ENCODE results near the gene IGSF9B. TPM values are rescaled to one million over a fixed set of nuclear protein-coding genes. Genes with fewer than 3 reads are reported as not detected.
A peak's percentile ranks its signal among the peaks of the same experiment; 100 is the strongest.

IGSF9B gene
- total and polyA plus RNA-seq, 12 donors, result 0.12 to 23.4 (median 1.6) TPM

DNA sequence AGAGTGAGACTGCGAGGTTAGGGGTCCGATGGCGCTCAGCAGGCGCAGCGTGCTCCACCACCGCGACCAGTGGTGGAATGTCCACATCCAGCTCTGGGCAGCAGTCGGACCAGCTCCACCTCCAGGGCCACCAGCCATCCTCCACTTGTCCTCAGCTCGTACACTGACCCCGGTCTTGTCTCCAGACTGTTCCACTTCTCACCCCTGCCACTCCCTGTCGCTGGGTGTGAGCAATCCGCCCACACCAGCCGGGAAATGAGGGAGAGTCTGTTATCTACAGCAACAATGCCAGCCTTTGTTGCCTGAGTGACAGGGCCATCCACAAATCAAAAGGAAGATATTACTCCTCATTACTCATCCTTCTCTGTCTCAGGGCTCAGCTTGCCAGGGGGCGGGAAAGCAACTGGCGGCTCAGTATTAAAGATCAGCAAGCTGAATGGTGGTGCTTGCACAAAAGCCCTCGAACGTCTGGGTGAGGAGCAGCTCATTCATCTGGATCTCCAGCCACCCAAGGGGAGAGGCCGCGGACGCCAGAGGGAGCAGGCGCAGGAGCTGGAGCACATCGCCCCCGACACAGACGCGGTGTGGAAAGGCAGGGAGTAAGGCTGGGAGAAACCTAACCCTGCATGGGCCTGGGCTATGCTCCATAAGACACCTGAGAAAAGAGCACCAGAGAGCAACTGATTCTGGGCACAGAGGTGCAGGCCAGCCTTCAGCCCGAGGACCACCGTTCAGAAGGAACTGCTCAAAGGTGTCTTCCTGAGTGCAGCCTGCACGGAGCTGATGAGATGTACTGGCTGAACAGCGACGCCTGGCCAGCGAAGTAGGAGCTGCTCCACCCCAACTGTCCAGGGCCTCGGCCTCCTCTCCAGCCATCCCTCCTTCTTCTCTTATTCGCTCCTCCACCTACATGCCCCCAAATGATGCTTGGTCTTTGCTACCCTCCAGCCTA, 21.9 kb downstream of the IGSF9B start:
- Histone ChIP-seq H3K4me1 (replicated peaks in 1 of 2) (no peaks in the 10 kb centered on the region), H3K36me3 (replicated peaks in 1 of 2) (no peaks in the 10 kb centered on the region), H3K4me3 (no peak overlapping the region), H3K9me3 (replicated peaks in 1 of 3) (no peaks in the 10 kb centered on the region), H3K27me3 (peaks cover 6% of the 10 kb centered on the region), H3K27ac (no peak overlapping the region)
- 80 to 85% (median 82%) methylated on average over 19 to 33 of the region's 33 CpGs for WGBS, 4 donors
- intact Hi-C loops (cut with DNase I), result loop anchor here in 1 of 2 donors (10.0 kb wide), 1 partner anchor 210 kb away; no protein-coding TSS in a partner anchor
- peak in 1 of 7 donors; percentile 82 for DNase-seq
- TF ChIP-seq, protein P1, sequence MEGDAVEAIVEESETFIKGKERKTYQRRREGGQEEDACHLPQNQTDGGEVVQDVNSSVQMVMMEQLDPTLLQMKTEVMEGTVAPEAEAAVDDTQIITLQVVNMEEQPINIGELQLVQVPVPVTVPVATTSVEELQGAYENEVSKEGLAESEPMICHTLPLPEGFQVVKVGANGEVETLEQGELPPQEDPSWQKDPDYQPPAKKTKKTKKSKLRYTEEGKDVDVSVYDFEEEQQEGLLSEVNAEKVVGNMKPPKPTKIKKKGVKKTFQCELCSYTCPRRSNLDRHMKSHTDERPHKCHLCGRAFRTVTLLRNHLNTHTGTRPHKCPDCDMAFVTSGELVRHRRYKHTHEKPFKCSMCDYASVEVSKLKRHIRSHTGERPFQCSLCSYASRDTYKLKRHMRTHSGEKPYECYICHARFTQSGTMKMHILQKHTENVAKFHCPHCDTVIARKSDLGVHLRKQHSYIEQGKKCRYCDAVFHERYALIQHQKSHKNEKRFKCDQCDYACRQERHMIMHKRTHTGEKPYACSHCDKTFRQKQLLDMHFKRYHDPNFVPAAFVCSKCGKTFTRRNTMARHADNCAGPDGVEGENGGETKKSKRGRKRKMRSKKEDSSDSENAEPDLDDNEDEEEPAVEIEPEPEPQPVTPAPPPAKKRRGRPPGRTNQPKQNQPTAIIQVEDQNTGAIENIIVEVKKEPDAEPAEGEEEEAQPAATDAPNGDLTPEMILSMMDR (IDR thresholded peaks at IDR 0.05), result peak in 1 of 6 experiments; percentile 9
- no peak for TF ChIP-seq POLR2A (IDR thresholded peaks at IDR 0.05)

DNA sequence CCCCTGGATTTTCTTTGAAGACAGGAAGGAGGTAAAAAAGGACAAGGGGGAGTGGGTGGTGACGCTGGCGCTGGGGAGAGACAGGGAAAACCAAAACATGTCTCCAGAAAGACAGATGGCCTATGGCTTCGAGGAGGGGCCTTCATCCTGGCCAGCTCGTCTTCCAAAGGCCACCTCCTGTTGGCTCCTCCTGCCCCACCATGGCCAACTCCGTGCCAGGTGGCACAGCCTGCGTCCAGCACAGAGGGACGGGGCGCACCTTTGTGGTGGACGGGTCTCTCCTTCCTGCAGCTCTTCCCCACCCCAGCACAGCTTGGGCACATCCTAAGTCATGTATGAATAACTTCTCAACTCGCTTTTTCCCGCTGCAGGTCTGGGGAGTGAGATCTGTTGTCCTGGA, 22.7 kb downstream of the IGSF9B start:
- no peak for DNase-seq
- Histone ChIP-seq H3K27ac (no peak overlapping the region), H3K9me3 (replicated peaks in 1 of 3) (no peaks in the 10 kb centered on the region), H3K4me1 (replicated peaks in 1 of 2) (no peaks in the 10 kb centered on the region), H3K27me3 (peaks cover 11% of the 10 kb centered on the region), H3K4me3 (no peak overlapping the region), H3K36me3 (replicated peaks in 1 of 2) (no peaks in the 10 kb centered on the region)
- 74 to 80% (median 78%) methylated on average over 7 to 11 of the region's 11 CpGs for WGBS, 4 donors
- TF ChIP-seq, protein P1 (IDR thresholded peaks at IDR 0.05), result no peak
- TF ChIP-seq POLR2A (IDR thresholded peaks at IDR 0.05), result no peak
- intact Hi-C loops (cut with DNase I), result loop anchor here in 1 of 2 donors (10.0 kb wide), 1 partner anchor 211 kb away; no protein-coding TSS in a partner anchor

DNA sequence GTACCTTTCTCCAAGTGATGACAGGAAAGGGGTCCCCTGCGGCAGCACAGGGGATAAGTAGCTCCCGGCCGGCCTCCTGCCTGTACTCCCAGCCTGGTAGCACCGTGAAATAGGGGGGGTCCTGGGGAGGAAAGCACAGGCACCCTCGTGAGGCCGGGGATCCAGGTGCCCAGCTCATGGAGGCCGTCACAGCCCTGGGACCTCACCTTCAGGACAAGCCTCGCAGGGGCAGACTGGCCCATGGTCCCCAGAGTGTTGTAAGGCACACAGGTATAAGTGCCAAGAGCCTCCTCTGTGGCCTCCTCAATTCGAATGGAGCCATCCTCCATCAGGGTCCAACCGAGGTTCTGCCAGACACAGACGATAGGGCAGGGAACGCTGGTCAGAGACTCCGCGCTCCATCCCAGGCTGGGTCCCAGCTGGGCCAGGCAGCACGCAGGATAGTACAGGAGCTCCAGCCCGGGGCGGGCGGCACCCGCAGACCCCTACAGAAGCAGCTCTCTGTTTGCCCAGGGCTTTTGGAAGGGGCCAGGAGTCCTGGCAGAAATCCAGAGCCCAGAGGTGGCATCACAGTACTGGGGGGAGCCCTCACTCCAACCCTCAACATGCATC, 25.2 kb downstream of the IGSF9B start:
- no peak overlapping the region for H3K4me3 ChIP-seq
- peaks cover 12% of the 10 kb centered on the region for H3K27me3 ChIP-seq
- no peaks in the 10 kb centered on the region for H3K36me3 ChIP-seq (replicated peaks in 1 of 2)
- no peaks in the 10 kb centered on the region for H3K9me3 ChIP-seq (replicated peaks in 1 of 3)
- H3K4me1 ChIP-seq (replicated peaks in 1 of 2), result peaks cover 0 to 8% of the 10 kb centered on the region in 2 donors
- no peak for TF ChIP-seq POLR2A (IDR thresholded peaks at IDR 0.05)
- TF ChIP-seq, protein P1 (IDR thresholded peaks at IDR 0.05), result no peak
- WGBS, 4 donors, result 85 to 92% (median 89%) methylated on average over 6 to 19 of the region's 19 CpGs
- DNase-seq, result no peak
- H3K27ac ChIP-seq, result no peak overlapping the region
- intact Hi-C loops (cut with DNase I), result loop anchor here in 1 of 2 donors (10.0 kb wide), 1 partner anchor 213 kb away; no protein-coding TSS in a partner anchor

Data from adrenal gland (tissue), 12 donors.